Liver (tissue), 9 donors: ENCODE data around the gene DSTYK. TPM values are rescaled to one million over a fixed set of nuclear protein-coding genes. Genes with fewer than 3 reads are reported as not detected.

ENCODE experiments used
- DNase-seq: peaks from one replicate; pipeline ENCODE4 v3.0.0-alpha.2; 2017; ENCODE audit warnings: low spot score
- H3K27ac ChIP-seq, 2 donors: one replicate each; pipeline ENCODE4 v1.7.0; 2013; ENCODE audit warnings: inconsistent platforms in 2 of 2, low read length in 2 of 2, control low read depth in 1 of 2, low read depth in 1 of 2, mild to moderate bottlenecking in 1 of 2
- H3K27me3 ChIP-seq, 4 donors: one replicate each; pipeline versions ENCODE4 v1.6.1 to v1.7.0; 2013; ENCODE audit warnings: low read length in 3 of 4, inconsistent platforms in 1 of 4, mild to moderate bottlenecking in 1 of 4, moderate library complexity in 1 of 4; ENCODE audit not compliant: control insufficient read depth in 4 of 4, insufficient read depth in 4 of 4
- H3K36me3 ChIP-seq, 4 donors: one replicate each; pipeline versions ENCODE4 v1.6.1 to v1.7.0; 2013; ENCODE audit warnings: low read length in 3 of 4, mild to moderate bottlenecking in 3 of 4, low read depth in 1 of 4, moderate library complexity in 1 of 4; ENCODE audit not compliant: control insufficient read depth in 4 of 4, insufficient read depth in 3 of 4
- H3K4me1 ChIP-seq, 4 donors: one replicate each; pipeline versions ENCODE4 v1.6.1 to v1.7.0; 2013; ENCODE audit warnings: low read length in 3 of 4, mild to moderate bottlenecking in 3 of 4, moderate library complexity in 1 of 4; ENCODE audit not compliant: control insufficient read depth in 4 of 4, insufficient read depth in 4 of 4
- H3K4me3 ChIP-seq, 3 donors: one replicate each; pipeline versions ENCODE4 v1.6.1 to v1.7.0; 2013; ENCODE audit warnings: low read length in 3 of 3, control low read depth in 1 of 3, low read depth in 1 of 3, mild to moderate bottlenecking in 1 of 3
- H3K9ac ChIP-seq, 2 donors: one replicate each; pipeline ENCODE4 v1.7.0; 2013; ENCODE audit warnings: low read length in 2 of 2, mild to moderate bottlenecking in 2 of 2, moderate library complexity in 2 of 2, control low read depth in 1 of 2, low read depth in 1 of 2
- H3K9me3 ChIP-seq, 4 donors: one replicate each; pipeline versions ENCODE4 v1.6.1 to v1.7.0; 2013; ENCODE audit warnings: low read length in 3 of 4; ENCODE audit not compliant: control insufficient read depth in 4 of 4
- EGR1 ChIP-seq, 2 donors: IDR thresholded peaks; 2 replicates each; pipeline ENCODE4 v1.6.1; 2016 to 2018; ENCODE audit warnings: antibody characterized with exemption in 2 of 2, low read depth in 2 of 2
- FOXA1 ChIP-seq: IDR thresholded peaks from 2 replicates; pipeline ENCODE4 v1.6.1; 2016; ENCODE audit warnings: antibody characterized with exemption
- FOXA2 ChIP-seq: IDR thresholded peaks from 2 replicates; pipeline ENCODE4 v1.6.1; 2016; ENCODE audit warnings: antibody characterized with exemption
- GABPA ChIP-seq, 2 donors: IDR thresholded peaks in 1 of 2; conservative IDR thresholded peaks in 1 of 2; 2 replicates each; pipeline ENCODE4 v1.6.1; 2016; ENCODE audit warnings: antibody characterized with exemption in 2 of 2, mild to moderate bottlenecking in 1 of 2, moderate library complexity in 1 of 2
- HNF4A ChIP-seq, 2 donors: conservative IDR thresholded peaks; 2 replicates each; pipeline ENCODE4 v1.6.1; 2016; ENCODE audit warnings: antibody characterized with exemption in 2 of 2, mild to moderate bottlenecking in 2 of 2
- NR2F2 ChIP-seq: IDR thresholded peaks from 2 replicates; pipeline ENCODE4 v1.6.1; 2016; ENCODE audit warnings: antibody characterized with exemption
- RAD21 ChIP-seq, 2 donors: IDR thresholded peaks; 2 replicates each; pipeline ENCODE4 v1.6.1; 2016; ENCODE audit warnings: antibody characterized with exemption in 2 of 2, mild to moderate bottlenecking in 2 of 2
- RXRA ChIP-seq, 2 donors: IDR thresholded peaks; 2 replicates each; pipeline ENCODE4 v1.6.1; 2017 to 2018; ENCODE audit warnings: antibody characterized with exemption in 2 of 2, mild to moderate bottlenecking in 1 of 2
- SP1 ChIP-seq: IDR thresholded peaks from 2 replicates; pipeline ENCODE4 v1.6.1; 2018; ENCODE audit warnings: antibody characterized with exemption, mild to moderate bottlenecking
- TAF1 ChIP-seq: conservative IDR thresholded peaks from 2 replicates; pipeline ENCODE4 v1.6.1; 2016; ENCODE audit warnings: antibody characterized with exemption, mild to moderate bottlenecking
- YY1 ChIP-seq: IDR thresholded peaks from 2 replicates; pipeline ENCODE4 v1.6.1; 2016; ENCODE audit warnings: antibody characterized with exemption, mild to moderate bottlenecking
- WGBS: extraction: QIAGEN DNeasy Blood & Tissue Kit; methylation state at CpG from one replicate; pipeline ENCODE4 v1.1.7; 2013; 5-methylcytosine and 5-hydroxymethylcytosine counted together
- polyA plus RNA-seq, 2 donors: library from polyadenylated mRNA; stranded (reverse) in 1 of 2; unstranded in 1 of 2; fragments of 200-250 nt in 1 of 2; fragments of >200 nt in 1 of 2; fragmentation: Nextera tagmentation in 1 of 2; extraction: Ambion mirVana in 1 of 2; gene quantifications; one replicate each; pipeline versions ENCODE4 v1.2.1 to v1.2.3, GENCODE V29; 2013 to 2015
- total RNA-seq, 2 donors: library from RNA; depleted of rRNA; stranded (reverse); fragments of >200 nt; gene quantifications; one replicate each; pipeline ENCODE4 v1.2.3, GENCODE V29; 2014
- TF ChIP-seq, protein P1 (sequence below): IDR thresholded peaks from 2 replicates; pipeline ENCODE4 v1.6.1; 2016; ENCODE audit warnings: antibody characterized with exemption, mild to moderate bottlenecking
- TF ChIP-seq, protein P2 (sequence below): IDR thresholded peaks from 2 replicates; pipeline ENCODE4 v1.6.1; 2016; ENCODE audit warnings: antibody characterized with exemption
- TF ChIP-seq, protein P3 (sequence below): fragments of 150-350 bp; IDR thresholded peaks from 2 replicates; pipeline ENCODE4 v1.5.1; 2017; ENCODE audit warnings: improper control_type of control experiment, low read depth, low read length; ENCODE audit not compliant: missing input control
- TF ChIP-seq, protein P4 (sequence below): IDR thresholded peaks from 2 replicates; pipeline ENCODE4 v1.6.1; 2016; ENCODE audit warnings: antibody characterized with exemption
- TF ChIP-seq, protein P5 (sequence below): IDR thresholded peaks from 2 replicates; pipeline ENCODE4 v1.6.1; 2016; ENCODE audit warnings: antibody characterized with exemption
- donor health status: healthy.
- donor health status: healthy.
- donor health status: healthy.
- donor health status: healthy.
- donor health status: healthy.

DSTYK gene
- total and polyA plus RNA-seq, 4 donors, result 1.5 to 9.9 (median 3.0) TPM

DNA sequence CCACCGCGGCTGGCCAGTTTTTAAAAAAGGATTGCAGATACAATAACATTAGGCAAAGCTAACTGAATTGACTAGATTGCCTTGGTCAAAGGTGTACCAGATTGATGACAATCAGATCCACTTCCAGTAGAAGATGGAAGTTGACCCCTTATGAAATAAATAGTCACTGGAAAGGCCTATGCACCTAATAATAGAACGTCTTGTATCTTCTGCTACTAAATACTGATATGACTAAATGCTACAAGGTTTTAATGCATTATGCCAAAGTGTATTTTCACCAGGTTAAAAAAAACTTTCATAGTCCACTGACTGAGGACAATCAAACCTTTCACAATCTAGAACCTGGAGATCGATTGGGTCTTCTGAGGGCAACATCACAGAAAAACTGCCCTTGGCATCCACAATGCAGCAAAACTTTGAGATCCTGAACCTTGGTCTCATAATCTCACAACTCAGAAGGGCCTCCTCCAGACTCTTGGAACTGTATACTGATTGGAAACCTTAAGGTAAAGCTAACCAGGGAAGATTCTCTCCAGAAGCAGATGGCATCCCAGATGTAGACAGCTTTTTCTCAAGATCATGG, 82.0 kb downstream of the DSTYK start:
- H3K9me3 ChIP-seq, result no peaks in the 10 kb centered on the region
- no peaks in the 10 kb centered on the region for H3K27me3 ChIP-seq
- H3K4me3 ChIP-seq, result no peak overlapping the region
- no peak overlapping the region for H3K9ac ChIP-seq
- no peak for DNase-seq
- H3K27ac ChIP-seq, result no peak overlapping the region
- 48% methylated on average over 4 of the region's 4 CpGs for WGBS
- H3K4me1 ChIP-seq, result peaks cover 0 to 6% (median 2%) of the 10 kb centered on the region in 4 donors
- H3K36me3 ChIP-seq, result no peaks in the 10 kb centered on the region
- TF ChIP-seq, protein P1, sequence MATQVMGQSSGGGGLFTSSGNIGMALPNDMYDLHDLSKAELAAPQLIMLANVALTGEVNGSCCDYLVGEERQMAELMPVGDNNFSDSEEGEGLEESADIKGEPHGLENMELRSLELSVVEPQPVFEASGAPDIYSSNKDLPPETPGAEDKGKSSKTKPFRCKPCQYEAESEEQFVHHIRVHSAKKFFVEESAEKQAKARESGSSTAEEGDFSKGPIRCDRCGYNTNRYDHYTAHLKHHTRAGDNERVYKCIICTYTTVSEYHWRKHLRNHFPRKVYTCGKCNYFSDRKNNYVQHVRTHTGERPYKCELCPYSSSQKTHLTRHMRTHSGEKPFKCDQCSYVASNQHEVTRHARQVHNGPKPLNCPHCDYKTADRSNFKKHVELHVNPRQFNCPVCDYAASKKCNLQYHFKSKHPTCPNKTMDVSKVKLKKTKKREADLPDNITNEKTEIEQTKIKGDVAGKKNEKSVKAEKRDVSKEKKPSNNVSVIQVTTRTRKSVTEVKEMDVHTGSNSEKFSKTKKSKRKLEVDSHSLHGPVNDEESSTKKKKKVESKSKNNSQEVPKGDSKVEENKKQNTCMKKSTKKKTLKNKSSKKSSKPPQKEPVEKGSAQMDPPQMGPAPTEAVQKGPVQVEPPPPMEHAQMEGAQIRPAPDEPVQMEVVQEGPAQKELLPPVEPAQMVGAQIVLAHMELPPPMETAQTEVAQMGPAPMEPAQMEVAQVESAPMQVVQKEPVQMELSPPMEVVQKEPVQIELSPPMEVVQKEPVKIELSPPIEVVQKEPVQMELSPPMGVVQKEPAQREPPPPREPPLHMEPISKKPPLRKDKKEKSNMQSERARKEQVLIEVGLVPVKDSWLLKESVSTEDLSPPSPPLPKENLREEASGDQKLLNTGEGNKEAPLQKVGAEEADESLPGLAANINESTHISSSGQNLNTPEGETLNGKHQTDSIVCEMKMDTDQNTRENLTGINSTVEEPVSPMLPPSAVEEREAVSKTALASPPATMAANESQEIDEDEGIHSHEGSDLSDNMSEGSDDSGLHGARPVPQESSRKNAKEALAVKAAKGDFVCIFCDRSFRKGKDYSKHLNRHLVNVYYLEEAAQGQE, result no peak
- TF ChIP-seq FOXA1 (no peak), EGR1 (IDR thresholded peaks at IDR 0.05; ENCODE audit: low read depth in 2 of 2) (no peak), HNF4A (conservative IDR thresholded peaks at IDR 0.05) (peak in 1 of 2 donors; percentile 11), RXRA (IDR thresholded peaks at IDR 0.05) (peak; percentile 14 to 40)
- TF ChIP-seq, protein P2, sequence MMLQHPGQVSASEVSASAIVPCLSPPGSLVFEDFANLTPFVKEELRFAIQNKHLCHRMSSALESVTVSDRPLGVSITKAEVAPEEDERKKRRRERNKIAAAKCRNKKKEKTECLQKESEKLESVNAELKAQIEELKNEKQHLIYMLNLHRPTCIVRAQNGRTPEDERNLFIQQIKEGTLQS, result no peak

DNA sequence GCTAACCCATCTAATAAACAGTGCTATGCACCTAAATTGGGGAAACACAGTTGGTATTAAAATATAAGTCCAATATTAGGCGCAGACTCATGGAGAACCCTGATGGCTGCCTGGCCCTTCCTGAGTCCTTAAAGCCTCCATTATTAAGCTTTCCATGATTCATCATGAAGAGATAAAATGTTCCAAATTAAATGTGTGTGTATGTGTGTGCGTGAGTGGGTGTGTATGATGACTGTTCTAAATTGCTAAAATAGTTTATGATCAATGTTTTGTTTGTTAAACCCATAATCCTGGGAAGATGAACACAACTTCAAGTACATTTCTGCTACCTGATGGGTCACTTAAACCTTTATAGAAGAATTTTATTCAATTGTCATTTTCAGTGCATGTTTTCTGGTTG, 83.5 kb downstream of the DSTYK start:
- H3K36me3 ChIP-seq, result no peaks in the 10 kb centered on the region
- no peak overlapping the region for H3K27ac ChIP-seq
- H3K9me3 ChIP-seq, result no peaks in the 10 kb centered on the region
- 93% methylated on average over 2 of the region's 2 CpGs for WGBS
- H3K9ac ChIP-seq, result no peak overlapping the region
- TF ChIP-seq, protein P1, result no peak
- TF ChIP-seq, protein P2, result no peak
- no peak for TF ChIP-seq FOXA2
- TF ChIP-seq RAD21 (IDR thresholded peaks at IDR 0.05), result no peak
- no peak for TF ChIP-seq RXRA (IDR thresholded peaks at IDR 0.05)
- TF ChIP-seq HNF4A (conservative IDR thresholded peaks at IDR 0.05), result no peak
- TF ChIP-seq, protein P3, sequence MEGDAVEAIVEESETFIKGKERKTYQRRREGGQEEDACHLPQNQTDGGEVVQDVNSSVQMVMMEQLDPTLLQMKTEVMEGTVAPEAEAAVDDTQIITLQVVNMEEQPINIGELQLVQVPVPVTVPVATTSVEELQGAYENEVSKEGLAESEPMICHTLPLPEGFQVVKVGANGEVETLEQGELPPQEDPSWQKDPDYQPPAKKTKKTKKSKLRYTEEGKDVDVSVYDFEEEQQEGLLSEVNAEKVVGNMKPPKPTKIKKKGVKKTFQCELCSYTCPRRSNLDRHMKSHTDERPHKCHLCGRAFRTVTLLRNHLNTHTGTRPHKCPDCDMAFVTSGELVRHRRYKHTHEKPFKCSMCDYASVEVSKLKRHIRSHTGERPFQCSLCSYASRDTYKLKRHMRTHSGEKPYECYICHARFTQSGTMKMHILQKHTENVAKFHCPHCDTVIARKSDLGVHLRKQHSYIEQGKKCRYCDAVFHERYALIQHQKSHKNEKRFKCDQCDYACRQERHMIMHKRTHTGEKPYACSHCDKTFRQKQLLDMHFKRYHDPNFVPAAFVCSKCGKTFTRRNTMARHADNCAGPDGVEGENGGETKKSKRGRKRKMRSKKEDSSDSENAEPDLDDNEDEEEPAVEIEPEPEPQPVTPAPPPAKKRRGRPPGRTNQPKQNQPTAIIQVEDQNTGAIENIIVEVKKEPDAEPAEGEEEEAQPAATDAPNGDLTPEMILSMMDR, result no peak
- TF ChIP-seq GABPA (IDR thresholded peaks at IDR 0.05 in 1 of 2, conservative IDR thresholded peaks at IDR 0.05 in 1 of 2), result no peak
- no peak for TF ChIP-seq NR2F2
- TF ChIP-seq TAF1, result no peak
- no peak for TF ChIP-seq YY1
- TF ChIP-seq FOXA1, result no peak
- TF ChIP-seq, protein P4, sequence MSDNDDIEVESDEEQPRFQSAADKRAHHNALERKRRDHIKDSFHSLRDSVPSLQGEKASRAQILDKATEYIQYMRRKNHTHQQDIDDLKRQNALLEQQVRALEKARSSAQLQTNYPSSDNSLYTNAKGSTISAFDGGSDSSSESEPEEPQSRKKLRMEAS, result no peak
- no peak for TF ChIP-seq EGR1 (IDR thresholded peaks at IDR 0.05; ENCODE audit: low read depth in 2 of 2)
- TF ChIP-seq SP1, result no peak
- TF ChIP-seq, protein P5, sequence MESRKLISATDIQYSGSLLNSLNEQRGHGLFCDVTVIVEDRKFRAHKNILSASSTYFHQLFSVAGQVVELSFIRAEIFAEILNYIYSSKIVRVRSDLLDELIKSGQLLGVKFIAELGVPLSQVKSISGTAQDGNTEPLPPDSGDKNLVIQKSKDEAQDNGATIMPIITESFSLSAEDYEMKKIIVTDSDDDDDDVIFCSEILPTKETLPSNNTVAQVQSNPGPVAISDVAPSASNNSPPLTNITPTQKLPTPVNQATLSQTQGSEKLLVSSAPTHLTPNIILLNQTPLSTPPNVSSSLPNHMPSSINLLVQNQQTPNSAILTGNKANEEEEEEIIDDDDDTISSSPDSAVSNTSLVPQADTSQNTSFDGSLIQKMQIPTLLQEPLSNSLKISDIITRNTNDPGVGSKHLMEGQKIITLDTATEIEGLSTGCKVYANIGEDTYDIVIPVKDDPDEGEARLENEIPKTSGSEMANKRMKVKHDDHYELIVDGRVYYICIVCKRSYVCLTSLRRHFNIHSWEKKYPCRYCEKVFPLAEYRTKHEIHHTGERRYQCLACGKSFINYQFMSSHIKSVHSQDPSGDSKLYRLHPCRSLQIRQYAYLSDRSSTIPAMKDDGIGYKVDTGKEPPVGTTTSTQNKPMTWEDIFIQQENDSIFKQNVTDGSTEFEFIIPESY, result no peak
- H3K4me3 ChIP-seq, result no peak overlapping the region
- H3K27me3 ChIP-seq, result no peaks in the 10 kb centered on the region
- H3K4me1 ChIP-seq, result peaks cover under 1 to 6% (median 3%) of the 10 kb centered on the region in 4 donors
- no peak for DNase-seq
